ENCODE results near the gene CLSTN2.

CLSTN2 gene

DNA sequence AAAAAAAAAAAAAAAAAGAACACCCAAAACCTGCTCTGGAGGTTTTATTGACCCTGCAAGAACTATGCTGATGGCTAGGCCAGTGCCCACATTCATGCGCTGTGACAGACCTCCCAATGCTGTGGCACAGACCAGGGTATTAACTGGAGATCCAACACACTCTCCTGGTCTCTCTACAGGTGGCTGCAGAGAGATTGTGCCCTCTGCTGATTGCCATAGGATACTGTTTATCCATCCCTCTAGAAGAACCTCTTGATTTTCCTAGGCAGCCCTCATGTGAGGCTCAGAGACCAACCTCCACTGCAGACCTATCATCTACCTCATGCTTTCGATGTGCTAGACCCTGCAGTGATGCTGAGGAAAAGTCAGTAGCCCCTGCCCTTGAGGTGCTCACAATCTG lies 617.4 kb downstream of the CLSTN2 start:
- H3K9me3 ChIP-seq: no peaks in the 10 kb centered on the region
- intact Hi-C loops (cut with DNase I; ENCODE audit: low total_unique reads): no loop called here
- no peak overlapping the region for H3K27ac ChIP-seq
- no peak for DNase-seq
- H3K27me3 ChIP-seq: no peaks in the 10 kb centered on the region
- H3K4me3 ChIP-seq: no peak overlapping the region
- TF ChIP-seq, protein P1, sequence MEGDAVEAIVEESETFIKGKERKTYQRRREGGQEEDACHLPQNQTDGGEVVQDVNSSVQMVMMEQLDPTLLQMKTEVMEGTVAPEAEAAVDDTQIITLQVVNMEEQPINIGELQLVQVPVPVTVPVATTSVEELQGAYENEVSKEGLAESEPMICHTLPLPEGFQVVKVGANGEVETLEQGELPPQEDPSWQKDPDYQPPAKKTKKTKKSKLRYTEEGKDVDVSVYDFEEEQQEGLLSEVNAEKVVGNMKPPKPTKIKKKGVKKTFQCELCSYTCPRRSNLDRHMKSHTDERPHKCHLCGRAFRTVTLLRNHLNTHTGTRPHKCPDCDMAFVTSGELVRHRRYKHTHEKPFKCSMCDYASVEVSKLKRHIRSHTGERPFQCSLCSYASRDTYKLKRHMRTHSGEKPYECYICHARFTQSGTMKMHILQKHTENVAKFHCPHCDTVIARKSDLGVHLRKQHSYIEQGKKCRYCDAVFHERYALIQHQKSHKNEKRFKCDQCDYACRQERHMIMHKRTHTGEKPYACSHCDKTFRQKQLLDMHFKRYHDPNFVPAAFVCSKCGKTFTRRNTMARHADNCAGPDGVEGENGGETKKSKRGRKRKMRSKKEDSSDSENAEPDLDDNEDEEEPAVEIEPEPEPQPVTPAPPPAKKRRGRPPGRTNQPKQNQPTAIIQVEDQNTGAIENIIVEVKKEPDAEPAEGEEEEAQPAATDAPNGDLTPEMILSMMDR (IDR thresholded peaks at IDR 0.05): no peak
- no peaks in the 10 kb centered on the region for H3K36me3 ChIP-seq
- H3K4me1 ChIP-seq: no peaks in the 10 kb centered on the region

DNA sequence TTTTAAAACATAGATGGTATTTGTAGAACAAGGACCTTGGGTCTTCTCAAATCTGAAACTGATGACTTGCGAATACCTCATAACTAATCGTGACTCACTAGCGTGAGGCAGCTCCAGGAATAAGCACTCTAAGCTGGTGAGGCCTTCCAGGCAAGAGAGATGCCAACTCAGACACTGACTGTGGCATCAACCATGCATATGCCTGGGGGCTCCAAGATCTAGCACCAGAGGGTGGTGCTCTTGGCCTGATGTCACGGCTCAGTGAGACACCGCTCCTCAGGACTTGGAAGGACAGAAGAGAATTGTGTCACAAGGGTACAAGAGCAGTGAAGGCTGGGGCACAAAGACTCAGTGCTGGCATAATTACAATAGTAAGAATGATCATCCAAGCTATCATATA lies 617.9 kb downstream of the CLSTN2 start:
- intact Hi-C loops (cut with DNase I; ENCODE audit: low total_unique reads): no loop called here
- H3K4me3 ChIP-seq: no peak overlapping the region
- H3K4me1 ChIP-seq: no peaks in the 10 kb centered on the region
- DNase-seq: no peak
- TF ChIP-seq, protein P1 (IDR thresholded peaks at IDR 0.05): no peak
- no peak overlapping the region for H3K27ac ChIP-seq
- H3K36me3 ChIP-seq: no peaks in the 10 kb centered on the region
- no peaks in the 10 kb centered on the region for H3K9me3 ChIP-seq
- H3K27me3 ChIP-seq: no peaks in the 10 kb centered on the region

DNA sequence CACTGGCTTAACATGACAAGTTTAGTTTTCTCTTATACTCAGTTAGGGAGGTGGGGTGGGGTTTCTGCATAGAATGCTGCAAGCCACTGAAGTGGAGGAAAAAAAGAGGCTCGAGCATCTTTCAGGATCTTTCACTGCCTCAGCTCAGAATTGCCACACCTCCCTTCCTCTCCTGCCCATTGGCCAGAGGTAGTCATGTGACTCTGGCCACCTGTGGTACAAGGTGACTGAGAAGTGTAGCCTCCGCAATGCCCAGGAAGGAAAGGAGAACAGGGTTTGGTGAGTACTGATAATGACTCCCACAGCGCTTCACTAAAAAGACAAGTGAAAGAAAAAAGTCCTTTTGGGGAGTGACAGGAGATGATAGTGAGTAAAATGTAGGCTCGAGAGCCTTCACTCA lies 618.6 kb downstream of the CLSTN2 start:
- Histone ChIP-seq H3K27ac (no peak overlapping the region), H3K9me3 (no peaks in the 10 kb centered on the region), H3K4me3 (no peak overlapping the region), H3K27me3 (no peaks in the 10 kb centered on the region), H3K4me1 (no peaks in the 10 kb centered on the region), H3K36me3 (no peaks in the 10 kb centered on the region)
- intact Hi-C loops (cut with DNase I; ENCODE audit: low total_unique reads): no loop called here
- TF ChIP-seq, protein P1 (IDR thresholded peaks at IDR 0.05): no peak
- no peak for DNase-seq

DNA sequence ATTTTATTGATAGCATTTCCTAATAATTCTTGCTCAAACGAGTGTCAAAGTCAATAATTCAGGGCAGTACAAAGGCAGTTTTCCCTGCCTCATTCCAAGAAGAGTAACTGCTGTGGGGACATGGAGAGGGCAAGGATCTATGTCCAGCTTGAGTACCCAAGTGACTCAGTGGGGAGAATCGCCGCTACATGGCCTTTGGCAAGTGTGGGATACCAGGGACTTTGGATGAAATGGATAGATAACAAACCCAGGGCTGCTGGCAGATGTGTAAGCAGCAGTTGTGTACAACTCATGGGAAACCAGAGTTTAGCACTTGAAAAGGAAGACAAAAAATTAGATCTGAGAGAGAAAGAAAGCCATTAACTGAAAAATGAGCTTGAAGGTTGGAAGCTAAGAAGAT lies 620.7 kb downstream of the CLSTN2 start:
- TF ChIP-seq, protein P1 (IDR thresholded peaks at IDR 0.05): no peak
- Histone ChIP-seq H3K27me3 (no peaks in the 10 kb centered on the region), H3K9me3 (no peaks in the 10 kb centered on the region), H3K4me3 (no peak overlapping the region), H3K4me1 (no peaks in the 10 kb centered on the region), H3K36me3 (no peaks in the 10 kb centered on the region), H3K27ac (no peak overlapping the region)
- DNase-seq: no peak
- intact Hi-C loops (cut with DNase I; ENCODE audit: low total_unique reads): no loop called here

DNA sequence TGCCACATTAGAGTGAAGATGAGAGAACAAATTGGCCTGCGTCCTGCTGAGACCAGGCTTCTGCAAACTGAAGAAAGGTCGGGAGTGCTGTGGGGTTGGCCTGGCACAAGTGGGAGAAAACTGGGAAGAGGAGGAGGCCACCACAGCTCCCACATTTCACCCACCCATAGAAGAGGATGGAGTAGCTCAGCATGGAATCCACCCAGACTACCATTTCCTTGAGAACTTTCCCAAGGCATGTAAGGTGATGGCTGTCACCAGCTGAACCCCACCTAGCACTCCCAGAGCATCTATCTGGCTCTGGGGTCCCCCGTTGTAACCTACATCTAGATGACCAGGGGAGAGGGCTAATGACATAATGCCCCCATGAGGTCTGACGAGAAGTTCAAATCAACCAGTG lies 622.5 kb downstream of the CLSTN2 start:
- DNase-seq: no peak
- H3K4me3 ChIP-seq: no peak overlapping the region

More for the DNA sequence above, 622.5 kb downstream of the CLSTN2 start:
- Histone ChIP-seq H3K27me3 (no peaks in the 10 kb centered on the region), H3K4me1 (no peaks in the 10 kb centered on the region), H3K36me3 (no peaks in the 10 kb centered on the region), H3K9me3 (no peaks in the 10 kb centered on the region), H3K27ac (no peak overlapping the region)
- intact Hi-C loops (cut with DNase I; ENCODE audit: low total_unique reads): no loop called here
- TF ChIP-seq, protein P1 (IDR thresholded peaks at IDR 0.05): no peak

Data from tibial artery (tissue), 4 donors.